Measurements from ENCODE around the gene CAMK1D. TPM values are rescaled to one million over a fixed set of nuclear protein-coding genes. Genes with fewer than 3 reads are reported as not detected.
"Not testable (repeated sequence)": the region's sequence is repeated elsewhere in the genome, so short reads cannot be mapped to it uniquely, and the experiment has no call there.

CAMK1D gene
- total RNA-seq, 4 donors from 2014 or later = 5.6 to 23.9 (median 7.4) TPM

DNA sequence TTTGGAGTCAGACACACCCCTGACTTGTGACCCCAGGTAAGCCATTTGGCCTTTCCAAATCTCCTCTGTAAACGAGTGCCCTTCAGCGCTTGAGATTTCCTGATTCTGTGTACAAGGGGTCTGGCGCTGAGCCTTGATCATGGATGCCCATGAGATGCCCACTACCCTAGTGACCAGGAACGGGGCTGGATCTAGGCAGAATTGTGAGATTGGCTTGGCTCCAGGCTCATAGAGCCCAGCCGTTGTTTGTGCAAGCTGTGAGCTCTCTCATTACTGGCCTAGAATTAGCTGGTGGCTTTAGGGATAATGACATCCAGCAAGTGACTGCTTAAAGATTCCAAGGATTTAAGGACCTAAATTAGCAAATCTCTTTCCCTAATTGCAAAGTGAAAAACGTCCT, 84.9 kb downstream of the CAMK1D start:
- Histone ChIP-seq H3K27ac (no peak overlapping the region), H3K4me1 (no peaks in the 10 kb centered on the region), H3K36me3 (no peaks in the 10 kb centered on the region), H3K4me3 (no peak overlapping the region), H3K9me3 (no peaks in the 10 kb centered on the region), H3K27me3 (no peaks in the 10 kb centered on the region)
- TF ChIP-seq POLR2A (IDR thresholded peaks at IDR 0.05) = no peak
- TF ChIP-seq, protein P1, sequence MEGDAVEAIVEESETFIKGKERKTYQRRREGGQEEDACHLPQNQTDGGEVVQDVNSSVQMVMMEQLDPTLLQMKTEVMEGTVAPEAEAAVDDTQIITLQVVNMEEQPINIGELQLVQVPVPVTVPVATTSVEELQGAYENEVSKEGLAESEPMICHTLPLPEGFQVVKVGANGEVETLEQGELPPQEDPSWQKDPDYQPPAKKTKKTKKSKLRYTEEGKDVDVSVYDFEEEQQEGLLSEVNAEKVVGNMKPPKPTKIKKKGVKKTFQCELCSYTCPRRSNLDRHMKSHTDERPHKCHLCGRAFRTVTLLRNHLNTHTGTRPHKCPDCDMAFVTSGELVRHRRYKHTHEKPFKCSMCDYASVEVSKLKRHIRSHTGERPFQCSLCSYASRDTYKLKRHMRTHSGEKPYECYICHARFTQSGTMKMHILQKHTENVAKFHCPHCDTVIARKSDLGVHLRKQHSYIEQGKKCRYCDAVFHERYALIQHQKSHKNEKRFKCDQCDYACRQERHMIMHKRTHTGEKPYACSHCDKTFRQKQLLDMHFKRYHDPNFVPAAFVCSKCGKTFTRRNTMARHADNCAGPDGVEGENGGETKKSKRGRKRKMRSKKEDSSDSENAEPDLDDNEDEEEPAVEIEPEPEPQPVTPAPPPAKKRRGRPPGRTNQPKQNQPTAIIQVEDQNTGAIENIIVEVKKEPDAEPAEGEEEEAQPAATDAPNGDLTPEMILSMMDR (IDR thresholded peaks at IDR 0.05) = no peak
- DNase-seq = peak in 1 of 3 donors; percentile 36

DNA sequence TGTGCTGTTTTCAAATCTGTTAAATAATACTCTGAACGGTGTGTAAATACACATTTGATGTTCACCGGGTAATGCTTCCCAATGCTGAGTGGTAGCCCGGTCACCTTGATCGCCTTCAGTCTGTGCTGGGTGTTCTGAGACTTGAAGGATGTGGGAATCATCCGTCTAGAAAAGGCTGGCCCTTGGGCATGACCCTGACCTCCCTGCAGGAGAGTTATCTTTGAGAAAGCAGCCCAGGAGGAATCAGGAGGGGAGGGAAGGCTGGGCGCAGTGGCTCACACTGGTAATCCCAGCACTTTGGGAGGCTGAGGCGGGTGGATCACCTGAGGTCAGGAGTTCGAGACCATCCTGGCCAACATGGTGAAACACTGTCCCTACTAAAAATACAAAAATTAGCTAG, 85.3 kb downstream of the CAMK1D start:
- H3K27me3 ChIP-seq, H3K27ac ChIP-seq, H3K36me3 ChIP-seq, H3K4me1 ChIP-seq, H3K9me3 ChIP-seq, H3K4me3 ChIP-seq: not testable (repeated sequence)
- peak in 1 of 3 donors; percentile 23 for DNase-seq

DNA sequence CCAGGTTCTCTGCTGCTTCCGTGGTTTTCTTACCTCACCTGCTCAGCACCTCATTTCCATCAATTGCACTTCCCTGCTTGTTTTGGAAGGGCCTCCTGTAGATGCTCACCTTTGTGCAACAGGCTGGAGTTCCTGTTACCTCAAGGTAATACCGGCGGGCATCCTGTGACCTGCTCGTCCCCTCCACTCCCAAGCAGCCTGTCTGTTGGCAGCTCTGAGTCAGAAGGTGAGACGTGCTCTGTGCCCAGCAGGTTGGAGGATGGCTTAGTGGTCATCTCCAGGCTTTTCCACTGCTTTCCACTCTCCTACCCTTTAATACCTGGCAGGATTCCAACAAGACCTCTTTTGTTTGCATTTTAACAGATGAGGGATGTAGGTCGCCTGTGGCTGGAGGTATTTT, 86.0 kb downstream of the CAMK1D start:
- Histone ChIP-seq H3K36me3 (no peaks in the 10 kb centered on the region), H3K27me3 (no peaks in the 10 kb centered on the region), H3K4me3 (no peak overlapping the region), H3K4me1 (no peaks in the 10 kb centered on the region), H3K27ac (no peak overlapping the region), H3K9me3 (no peaks in the 10 kb centered on the region)
- DNase-seq = peak in 1 of 3 donors; percentile 39
- no peak for TF ChIP-seq POLR2A (IDR thresholded peaks at IDR 0.05)
- TF ChIP-seq, protein P1 (IDR thresholded peaks at IDR 0.05) = no peak

DNA sequence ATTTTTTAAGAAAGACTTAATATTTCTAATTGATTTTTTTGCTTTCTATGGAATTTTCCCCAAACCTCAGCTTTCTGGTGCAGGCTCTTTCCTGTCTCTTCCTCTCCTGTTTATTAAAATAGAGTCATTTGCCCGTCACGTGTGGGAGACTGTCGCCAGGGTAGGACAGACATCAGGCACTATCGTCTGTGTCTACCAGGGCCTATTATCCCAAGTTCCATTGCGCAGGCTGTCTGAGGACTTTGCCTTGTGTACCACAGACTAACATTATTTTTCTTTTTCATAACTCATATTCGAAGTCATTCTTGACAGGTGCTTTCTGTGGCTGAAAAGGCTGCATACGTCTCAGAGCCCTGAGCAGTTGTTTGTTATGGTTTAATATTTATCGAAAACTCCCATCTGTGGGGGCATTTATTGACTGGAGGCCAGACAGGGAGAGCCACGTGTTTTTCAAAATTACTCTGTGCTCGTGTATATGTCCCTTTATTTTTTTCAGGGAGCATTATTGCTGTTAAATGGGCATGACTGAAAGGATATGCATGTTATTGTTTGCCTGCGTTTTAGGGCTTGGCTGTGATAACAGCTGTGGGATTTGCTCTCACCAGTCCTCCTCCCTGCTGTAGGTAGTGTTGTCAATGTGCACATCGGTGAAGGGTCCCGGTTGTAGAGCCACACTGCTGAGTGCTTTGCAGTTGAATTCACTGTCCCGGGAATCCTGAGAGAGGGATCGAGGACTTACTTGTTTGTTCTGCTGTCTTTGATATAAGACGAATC, 89.8 kb downstream of the CAMK1D start:
- no peaks in the 10 kb centered on the region for H3K4me1 ChIP-seq
- no peak for TF ChIP-seq POLR2A (IDR thresholded peaks at IDR 0.05)
- TF ChIP-seq, protein P1 (IDR thresholded peaks at IDR 0.05) = no peak
- H3K27me3 ChIP-seq = no peaks in the 10 kb centered on the region
- DNase-seq = no peak
- H3K9me3 ChIP-seq = no peaks in the 10 kb centered on the region
- no peak overlapping the region for H3K4me3 ChIP-seq
- no peak overlapping the region for H3K27ac ChIP-seq
- no peaks in the 10 kb centered on the region for H3K36me3 ChIP-seq

DNA sequence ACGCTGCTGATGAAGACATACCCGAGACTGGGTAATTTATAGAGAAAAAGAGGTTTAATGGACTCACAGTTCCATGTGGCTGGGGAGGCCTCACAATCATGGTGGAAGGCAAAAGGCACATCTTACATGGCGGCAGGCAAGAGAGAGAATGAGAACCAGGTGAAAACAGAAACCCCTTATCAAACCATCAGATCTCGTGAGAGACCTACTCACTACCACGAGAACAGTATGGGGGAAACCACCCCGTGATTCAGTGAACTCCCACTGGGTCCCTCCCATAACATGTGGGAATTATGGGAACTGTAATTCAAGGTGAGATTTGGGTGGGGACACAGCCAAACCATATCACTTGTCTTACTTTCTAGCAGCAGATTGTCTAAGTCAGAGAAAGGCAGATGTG, 90.4 kb downstream of the CAMK1D start:
- H3K27ac ChIP-seq, DNase-seq, H3K4me1 ChIP-seq, H3K36me3 ChIP-seq, H3K9me3 ChIP-seq, H3K4me3 ChIP-seq, H3K27me3 ChIP-seq: not testable (repeated sequence)

DNA sequence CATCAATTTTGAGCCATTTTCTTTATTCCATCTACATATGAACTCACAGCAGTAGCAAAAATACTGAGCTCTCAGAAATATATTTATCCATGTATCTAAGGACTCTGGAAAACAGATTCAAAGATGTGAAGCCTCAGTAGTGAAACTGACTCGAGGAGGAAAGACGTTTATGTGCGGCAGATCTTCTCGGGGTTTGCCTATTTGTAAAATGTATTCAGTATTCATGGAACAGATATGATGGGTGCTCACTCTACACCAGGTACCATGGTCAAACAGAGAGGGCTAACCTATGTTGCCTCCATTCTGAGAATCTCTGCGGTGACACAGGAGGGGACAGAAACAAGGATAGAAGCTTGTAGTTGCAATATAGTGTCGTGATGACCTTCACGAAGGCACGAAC, 93.7 kb downstream of the CAMK1D start:
- H3K36me3 ChIP-seq = no peaks in the 10 kb centered on the region
- H3K4me3 ChIP-seq = no peak overlapping the region
- no peaks in the 10 kb centered on the region for H3K9me3 ChIP-seq
- H3K27ac ChIP-seq = no peak overlapping the region
- DNase-seq = no peak
- no peaks in the 10 kb centered on the region for H3K27me3 ChIP-seq
- H3K4me1 ChIP-seq = peaks cover 0 to 10% (median 0%) of the 10 kb centered on the region in 4 donors
- TF ChIP-seq POLR2A (IDR thresholded peaks at IDR 0.05) = no peak
- TF ChIP-seq, protein P1 (IDR thresholded peaks at IDR 0.05) = no peak
